Measurements from ENCODE around the gene ATP2A2.
"Not testable (repeated sequence)": the region's sequence is repeated elsewhere in the genome, so short reads cannot be mapped to it uniquely, and the experiment has no call there.

ATP2A2 gene

GRCh38 chr12:110370732-110371231 is 89.7 kb downstream of the ATP2A2 start:
- DNase-seq, result no peak

GRCh38 chr12:110371408-110372055 is 90.5 kb downstream of the ATP2A2 start:
- DNase-seq, result peak in 1 of 2 donors; percentile 31

GRCh38 chr12:110372056-110372425 is 91.0 kb downstream of the ATP2A2 start:
- DNase-seq, result no peak

- DNase-seq, result no peak
Measured at GRCh38 chr12:110373025-110373424, 92.0 kb downstream of the ATP2A2 start.

- DNase-seq, result no peak
Measured at GRCh38 chr12:110373425-110373824, 92.4 kb downstream of the ATP2A2 start.

- DNase-seq, result no peak
Measured at GRCh38 chr12:110373962-110374611, 93.0 kb downstream of the ATP2A2 start.

GRCh38 chr12:110378131-110378790 is 97.2 kb downstream of the ATP2A2 start:
- DNase-seq, result not testable (repeated sequence)

GRCh38 chr12:110379197-110379596 is 98.2 kb downstream of the ATP2A2 start:
- DNase-seq, result no peak

- DNase-seq, result no peak
Measured at GRCh38 chr12:110379631-110380030, 98.6 kb downstream of the ATP2A2 start.

- no peak for DNase-seq
Measured at GRCh38 chr12:110382683-110383082, 101.6 kb downstream of the ATP2A2 start.

Measured in CD4-positive, alpha-beta T cell treated with Interleukin-4 for 1 hour (primary cell).